ENCODE results near the gene TOP2A.
"Not testable (repeated sequence)": the region's sequence is repeated elsewhere in the genome, so short reads cannot be mapped to it uniquely, and the experiment has no call there.

The TOP2A gene

GRCh38 chr17:40375786-40376185 lies 41.9 kb downstream of the TOP2A start:
- DNase-seq (ENCODE audit: low read depth in 2 of 2), result not testable (repeated sequence)

DNA sequence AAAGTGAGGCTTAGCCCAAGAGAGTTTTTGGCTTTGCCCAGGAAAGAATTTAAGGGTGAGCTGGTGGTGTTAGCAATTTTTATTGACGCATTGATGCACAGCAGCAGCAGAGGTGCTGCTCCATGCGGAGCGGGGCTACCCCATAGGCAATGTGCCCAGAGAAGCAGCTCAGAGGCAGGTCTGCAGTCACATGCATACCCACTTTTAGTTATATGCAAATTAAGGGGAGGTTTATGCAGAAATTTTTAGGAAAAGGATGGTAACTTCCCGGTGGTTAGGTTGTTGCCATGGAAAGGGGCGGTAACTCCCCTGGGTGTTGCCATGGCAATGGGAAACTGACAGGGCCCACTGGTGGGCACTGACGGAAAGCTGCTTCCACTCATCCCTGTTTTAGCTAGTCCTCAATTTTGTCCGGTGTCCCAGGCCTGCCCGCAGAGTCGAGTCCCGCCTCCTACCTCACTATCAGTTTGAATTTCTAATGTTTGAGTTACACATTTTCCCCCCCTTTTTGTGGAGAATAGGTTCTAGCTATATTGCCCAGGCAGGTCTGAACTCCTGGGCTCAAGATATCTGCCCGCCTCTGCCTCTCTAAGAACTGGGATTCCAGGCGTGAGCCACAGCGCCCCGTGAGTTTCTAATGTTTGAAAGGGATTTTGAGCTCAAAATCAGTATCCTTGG lies 42.7 kb downstream of the TOP2A start:
- DNase-seq (ENCODE audit: low read depth in 2 of 2), result no peak

GRCh38 chr17:40373999-40374398 lies 43.7 kb downstream of the TOP2A start:
- DNase-seq (ENCODE audit: low read depth in 2 of 2), result no peak

DNA sequence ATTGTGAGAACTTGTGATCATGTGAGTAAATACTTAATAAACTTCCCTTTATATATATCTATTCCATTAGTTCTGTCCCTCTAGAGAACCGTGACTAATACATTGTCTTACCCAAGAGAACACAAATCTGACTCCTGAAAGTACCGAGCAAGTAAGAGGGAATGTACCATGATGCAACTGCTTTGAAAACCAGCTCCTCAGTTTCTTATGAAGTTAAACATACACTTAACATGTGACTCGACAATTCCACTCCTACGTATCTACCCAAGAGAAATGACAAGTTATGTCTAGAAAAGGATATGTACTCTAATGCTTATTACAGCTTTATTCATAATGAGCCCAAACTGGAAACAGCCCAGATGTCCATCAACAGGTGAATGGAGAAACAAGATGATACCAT lies 44.4 kb downstream of the TOP2A start:
- no peak for DNase-seq (ENCODE audit: low read depth in 2 of 2)

- DNase-seq (ENCODE audit: low read depth in 2 of 2), result not testable (repeated sequence)
Measured at GRCh38 chr17:40372644-40373043, 45.1 kb downstream of the TOP2A start.

DNA sequence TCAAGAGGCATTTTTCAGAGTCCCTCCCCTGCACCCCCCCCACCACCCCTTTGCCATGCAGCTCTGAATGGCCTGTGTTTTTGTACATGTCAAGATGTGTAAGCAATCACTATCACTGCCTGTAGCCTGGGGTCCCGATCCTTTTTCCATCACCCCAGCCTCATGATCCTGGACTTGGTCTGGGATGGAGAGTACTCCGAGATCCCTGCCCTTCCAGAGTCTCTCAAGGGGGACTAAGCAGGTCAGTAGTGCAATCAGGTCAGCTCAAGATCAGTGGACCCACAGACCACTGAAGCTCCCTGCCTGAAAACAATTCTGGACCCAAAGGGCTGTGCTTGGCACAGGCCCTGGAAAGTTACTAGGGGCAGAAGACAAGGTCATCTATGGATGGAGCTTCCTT lies 45.7 kb downstream of the TOP2A start:
- no peak for DNase-seq (ENCODE audit: low read depth in 2 of 2)

GRCh38 chr17:40371261-40371929 lies 46.3 kb downstream of the TOP2A start:
- DNase-seq (ENCODE audit: low read depth in 2 of 2), result no peak

GRCh38 chr17:40369923-40370322 lies 47.8 kb downstream of the TOP2A start:
- no peak for DNase-seq (ENCODE audit: low read depth in 2 of 2)

DNA sequence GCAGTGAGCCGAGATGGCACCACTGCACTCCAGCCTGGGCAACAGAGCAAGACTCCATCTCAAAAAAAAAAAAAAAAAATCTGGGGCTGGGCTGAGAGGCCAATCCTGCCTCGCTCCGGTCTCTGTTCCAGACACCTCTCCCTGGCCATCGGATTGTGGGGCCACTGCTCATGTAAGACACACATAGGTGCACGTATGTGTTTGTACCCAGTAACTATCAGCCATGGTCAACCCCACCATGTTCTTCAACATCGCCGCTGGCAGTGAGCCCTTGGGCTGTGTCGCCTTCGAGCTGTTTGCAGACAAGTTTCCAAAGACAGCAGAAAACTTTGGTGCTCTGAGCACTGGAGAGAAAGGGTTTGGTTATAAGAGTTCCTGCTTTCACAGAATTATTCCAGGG lies 50.0 kb downstream of the TOP2A start:
- DNase-seq (ENCODE audit: low read depth in 2 of 2), result not testable (repeated sequence)

DNA sequence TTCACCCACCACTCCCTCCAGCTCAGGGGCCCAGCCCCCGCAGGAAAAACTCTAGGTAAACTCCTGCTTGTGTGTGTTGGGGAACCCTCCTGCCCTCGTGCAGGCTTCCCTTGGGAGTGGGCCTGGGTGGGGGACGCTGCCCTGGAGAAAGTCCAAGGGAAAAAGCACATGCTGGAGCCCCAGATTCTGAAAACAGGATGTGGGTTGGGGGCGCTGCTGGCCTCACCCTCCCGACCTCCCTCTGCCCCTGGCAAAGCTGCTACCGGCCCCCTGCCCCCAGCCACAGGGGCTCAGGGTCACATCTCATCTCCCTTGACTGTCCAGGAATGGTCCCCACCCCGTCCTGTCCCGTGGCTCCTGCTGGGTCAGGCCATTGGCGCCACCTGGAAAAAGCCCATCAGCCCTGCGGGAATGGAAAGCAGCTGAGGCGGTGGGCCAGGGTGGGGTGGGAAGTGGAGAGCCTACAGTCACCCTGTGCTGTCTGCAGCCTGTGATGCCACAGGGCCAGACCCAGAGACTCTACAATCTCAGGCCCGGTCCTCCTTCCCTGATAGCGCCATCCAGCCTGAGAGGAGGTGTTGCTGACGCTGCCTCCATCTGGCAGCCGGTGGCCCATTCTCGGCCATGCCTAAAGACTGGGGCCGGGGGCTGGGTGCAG lies 50.7 kb downstream of the TOP2A start:
- DNase-seq (ENCODE audit: low read depth in 2 of 2), result no peak

- no peak for DNase-seq (ENCODE audit: low read depth in 2 of 2)
Measured at GRCh38 chr17:40366076-40366860, 51.4 kb downstream of the TOP2A start.

- DNase-seq (ENCODE audit: low read depth in 2 of 2), result no peak
Measured at GRCh38 chr17:40364906-40365305, 52.8 kb downstream of the TOP2A start.

DNA sequence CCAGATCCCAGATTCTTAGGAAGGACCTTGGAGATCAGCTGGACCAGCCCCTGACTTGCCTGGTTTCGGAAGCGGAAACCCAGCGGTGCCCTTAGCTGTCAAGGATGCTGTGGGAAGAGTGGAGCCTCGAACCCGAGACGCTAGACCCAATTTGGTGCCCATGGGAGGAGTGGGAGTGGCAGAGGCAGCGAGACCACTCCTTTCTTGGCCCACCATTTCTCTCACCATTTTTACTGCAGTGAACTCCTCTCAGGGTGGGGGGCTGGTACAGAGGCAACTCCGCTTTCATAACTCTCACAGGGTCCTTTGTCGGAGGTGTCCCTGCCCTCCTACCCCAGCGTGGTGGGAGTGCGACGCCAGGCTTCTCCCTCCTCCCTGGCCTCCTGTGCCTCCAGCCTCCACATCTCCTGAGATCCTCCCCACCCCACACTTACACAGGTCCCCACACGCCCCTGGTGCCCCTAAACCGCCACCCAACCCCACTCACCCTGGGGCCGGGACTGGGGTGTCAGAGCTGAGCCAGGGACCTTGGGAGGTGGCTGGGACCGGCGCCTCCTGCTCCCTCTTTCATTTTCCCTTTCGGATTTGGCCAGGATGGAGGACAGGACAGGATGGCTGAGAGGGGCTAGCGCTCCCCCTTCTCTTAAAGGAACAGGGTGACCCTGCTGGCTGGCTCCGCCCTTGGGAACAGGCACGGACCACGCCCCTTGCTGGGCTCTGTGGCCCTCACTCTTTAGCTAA lies 53.4 kb downstream of the TOP2A start, which contains the start of gene GJD3:
Gene GJD3 (minus strand): TSS at position 617 of the 741 bp plus-strand sequence. CDS start 922 bp downstream, outside the sequence.
- no peak for DNase-seq (ENCODE audit: low read depth in 2 of 2)

DNA sequence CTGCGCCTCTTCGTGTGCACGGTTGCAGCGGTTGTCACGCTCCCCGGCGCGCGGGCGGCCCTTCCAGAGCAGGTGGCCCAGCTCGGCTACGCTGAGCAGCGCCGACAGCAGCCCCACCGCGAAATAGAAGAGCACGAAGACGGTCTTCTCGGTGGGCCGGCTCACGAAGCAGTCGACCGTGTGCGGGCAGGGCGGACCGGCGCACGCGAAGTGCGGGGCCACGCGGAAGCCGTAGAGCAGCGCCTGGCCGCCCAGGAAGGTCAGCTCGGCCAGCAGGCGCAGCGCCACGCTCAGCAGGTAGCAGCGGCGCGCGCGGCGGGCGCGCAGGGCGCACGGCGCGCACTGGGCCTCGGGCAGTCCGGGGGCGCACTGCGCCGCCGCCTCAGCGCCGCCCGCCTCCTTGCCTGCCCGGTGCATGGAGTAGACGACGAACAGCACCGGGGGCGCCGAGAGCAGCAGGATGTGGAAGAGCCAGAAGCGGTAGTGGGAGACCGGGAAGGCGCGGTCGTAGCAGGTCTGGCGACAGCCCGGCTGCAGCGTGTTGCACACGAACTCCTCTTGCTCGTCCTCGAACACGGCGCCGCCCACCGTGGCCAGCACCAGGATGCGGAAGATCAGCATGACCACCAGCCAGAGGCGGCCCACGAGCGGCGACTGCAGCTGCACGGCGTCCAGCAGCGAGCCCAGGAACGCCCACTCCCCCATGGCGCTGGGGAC lies 54.4 kb downstream of the TOP2A start:
- DNase-seq (ENCODE audit: low read depth in 2 of 2), result no peak

GRCh38 chr17:40362696-40363110 lies 55.0 kb downstream of the TOP2A start:
- peak; percentile 37 to 42 for DNase-seq (ENCODE audit: low read depth in 2 of 2)

GRCh38 chr17:40361925-40362695 lies 55.6 kb downstream of the TOP2A start:
- DNase-seq (ENCODE audit: low read depth in 2 of 2), result no peak

DNA sequence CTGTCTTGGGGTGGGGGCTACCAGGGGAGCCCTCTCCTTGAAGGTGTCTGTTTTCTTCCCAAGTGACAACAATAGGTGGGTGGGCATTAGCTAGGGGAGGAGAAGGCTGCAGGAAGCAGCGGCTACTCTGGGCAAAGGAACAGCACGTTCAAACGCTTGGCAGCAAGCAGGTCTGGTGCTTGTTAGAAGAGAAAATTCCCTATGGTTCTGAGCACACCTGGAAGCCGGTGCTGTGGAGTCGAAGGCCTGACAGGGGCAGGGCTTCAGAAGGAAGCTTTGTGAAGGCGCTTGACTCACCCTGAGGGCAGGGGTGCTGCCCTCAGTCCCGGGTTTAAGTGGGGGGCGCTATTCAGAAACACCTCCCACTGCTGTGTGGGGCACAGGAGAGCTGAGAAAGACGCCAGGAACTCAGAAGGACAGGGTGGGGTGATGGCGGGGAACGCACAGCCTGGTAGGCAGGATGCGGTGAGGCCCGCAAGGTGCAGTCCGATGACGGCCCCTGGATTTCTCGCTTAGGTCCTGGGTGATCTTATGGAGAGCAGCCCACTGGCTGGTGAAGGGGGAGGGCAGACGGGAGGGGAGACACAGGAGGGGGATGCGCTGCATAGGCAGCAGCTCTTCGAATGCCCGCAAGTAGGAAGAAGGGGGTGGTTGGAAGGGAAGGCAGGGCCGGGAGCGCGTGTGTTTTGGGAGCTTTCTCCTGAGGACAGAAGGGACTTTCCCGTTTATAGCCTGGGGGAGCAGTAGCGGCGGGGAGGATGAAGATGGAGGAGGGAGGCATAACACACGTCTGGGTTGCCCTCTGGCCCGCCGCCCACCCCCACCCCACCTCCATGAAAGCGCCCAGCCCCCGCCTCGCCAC lies 56.4 kb downstream of the TOP2A start:
- no peak for DNase-seq (ENCODE audit: low read depth in 2 of 2)

GRCh38 chr17:40360091-40360490 lies 57.6 kb downstream of the TOP2A start:
- DNase-seq (ENCODE audit: low read depth in 2 of 2), result no peak
